Mesenchymal stem cell (in vitro differentiated cells and primary cell): ENCODE results near the gene SLC9C2.
"Not testable (repeated sequence)": the region's sequence is repeated elsewhere in the genome, so short reads cannot be mapped to it uniquely, and the experiment has no call there.

Experiments
- DNase-seq: peaks from one replicate; pipeline ENCODE4 v3.0.0-alpha.2; 2013
- H2AFZ ChIP-seq: one replicate; pipeline ENCODE4 v1.6.1; 2013; ENCODE audit warnings: low read depth, mild to moderate bottlenecking, control low read depth, inconsistent platforms, low read length, moderate library complexity
- H2AK5ac ChIP-seq: 2 replicates; pipeline ENCODE4 v1.6.1; 2013; ENCODE audit warnings: low read length, moderate library complexity, mild to moderate bottlenecking, inconsistent platforms; ENCODE audit not compliant: severe bottlenecking
- H2BK120ac ChIP-seq: one replicate; pipeline ENCODE4 v1.6.1; 2013; ENCODE audit warnings: low read depth, mild to moderate bottlenecking, inconsistent platforms, low read length, moderate library complexity
- H2BK12ac ChIP-seq, 2 experiments: one replicate each; pipeline ENCODE4 v1.6.1; 2013; ENCODE audit warnings: inconsistent platforms in 2 of 2, low read length in 2 of 2, mild to moderate bottlenecking in 2 of 2, moderate library complexity in 2 of 2, control low read depth in 1 of 2
- H2BK15ac ChIP-seq: one replicate; pipeline ENCODE4 v1.6.1; 2013; ENCODE audit warnings: mild to moderate bottlenecking, low read depth, inconsistent platforms; ENCODE audit not compliant: poor library complexity, severe bottlenecking
- H2BK5ac ChIP-seq: 2 replicates; pipeline ENCODE4 v1.6.1; 2013; ENCODE audit warnings: low read depth, mild to moderate bottlenecking, low read length, control low read depth, inconsistent platforms; ENCODE audit not compliant: poor library complexity, severe bottlenecking
- H3K14ac ChIP-seq, 2 experiments: one replicate each; pipeline ENCODE4 v1.6.1; 2013; ENCODE audit warnings: inconsistent platforms in 2 of 2, low read length in 2 of 2, control low read depth in 1 of 2, mild to moderate bottlenecking in 1 of 2, moderate library complexity in 1 of 2
- H3K18ac ChIP-seq, 2 experiments: one replicate each; pipeline ENCODE4 v1.6.1; 2013; ENCODE audit warnings: inconsistent platforms in 2 of 2, low read length in 2 of 2, control low read depth in 1 of 2, low read depth in 1 of 2, mild to moderate bottlenecking in 1 of 2
- H3K23ac ChIP-seq, 2 experiments: one replicate each; pipeline ENCODE4 v1.6.1; 2013; ENCODE audit warnings: inconsistent platforms in 2 of 2, low read length in 2 of 2, mild to moderate bottlenecking in 2 of 2, moderate library complexity in 2 of 2, control low read depth in 1 of 2
- H3K27ac ChIP-seq: 2 replicates; pipeline ENCODE4 v1.5.1; 2013; ENCODE audit warnings: mild to moderate bottlenecking, moderate library complexity, low read length, control low read depth, inconsistent platforms; ENCODE audit not compliant: poor library complexity, severe bottlenecking
- H3K27me3 ChIP-seq, 2 experiments: 2 replicates each; pipeline versions ENCODE4 v1.6.1 to v1.7.0; 2013; ENCODE audit warnings: low read length in 2 of 2, mild to moderate bottlenecking in 2 of 2, moderate library complexity in 2 of 2, control low read depth in 1 of 2, inconsistent platforms in 1 of 2; ENCODE audit not compliant: control insufficient read depth in 1 of 2, insufficient read depth in 1 of 2
- H3K36me3 ChIP-seq, 2 experiments: 2 replicates each; pipeline versions ENCODE4 v1.6.1 to v1.7.0; 2013; ENCODE audit warnings: low read length in 2 of 2, control low read depth in 1 of 2, inconsistent platforms in 1 of 2, low read depth in 1 of 2, mild to moderate bottlenecking in 1 of 2; ENCODE audit not compliant: insufficient read depth in 2 of 2, control insufficient read depth in 1 of 2
- H3K4ac ChIP-seq, 2 experiments: one replicate each; pipeline ENCODE4 v1.6.1; 2013; ENCODE audit warnings: inconsistent platforms in 2 of 2, low read length in 2 of 2, mild to moderate bottlenecking in 2 of 2, moderate library complexity in 2 of 2, control low read depth in 1 of 2, low read depth in 1 of 2
- H3K4me1 ChIP-seq: 2 replicates; pipeline ENCODE4 v1.6.1; 2013; ENCODE audit warnings: low read depth, low read length, control low read depth; ENCODE audit not compliant: control insufficient read depth, insufficient read depth
- H3K4me2 ChIP-seq: 2 replicates; pipeline ENCODE4 v1.6.1; 2013; ENCODE audit warnings: low read length, mild to moderate bottlenecking, inconsistent platforms; ENCODE audit not compliant: poor library complexity, severe bottlenecking
- H3K4me3 ChIP-seq, 2 experiments: 2 replicates each; pipeline versions ENCODE4 v1.5.1 to v1.7.0; 2013; ENCODE audit warnings: low read length in 2 of 2, mild to moderate bottlenecking in 2 of 2, control low read depth in 1 of 2, low read depth in 1 of 2; ENCODE audit not compliant: insufficient read depth in 1 of 2
- H3K79me1 ChIP-seq: replicated peaks from 2 replicates; pipeline ENCODE4 v1.6.1; 2013; ENCODE audit warnings: mild to moderate bottlenecking, control low read depth, low read length, inconsistent platforms; ENCODE audit not compliant: poor library complexity, severe bottlenecking
- H3K9ac ChIP-seq: 2 replicates; pipeline ENCODE4 v1.7.0; 2013; ENCODE audit warnings: mild to moderate bottlenecking, low read length, moderate library complexity
- H3K9me3 ChIP-seq: 2 replicates; pipeline ENCODE4 v1.7.0; 2013; ENCODE audit warnings: mild to moderate bottlenecking, low read length; ENCODE audit not compliant: control insufficient read depth
- H4K8ac ChIP-seq: one replicate; pipeline ENCODE4 v1.6.1; 2013; ENCODE audit warnings: inconsistent platforms, mild to moderate bottlenecking, low read length, moderate library complexity
- H4K91ac ChIP-seq: one replicate; pipeline ENCODE4 v1.6.1; 2013; ENCODE audit warnings: mild to moderate bottlenecking, low read length, inconsistent platforms
- WGBS: methylation state at CpG from one replicate; pipeline ENCODE4 v1.1.7; 2013; ENCODE audit warnings: mixed read lengths; 5-methylcytosine and 5-hydroxymethylcytosine counted together

SLC9C2 gene

GRCh38 chr1:173616859-173617258 lies 14.0 kb upstream of the SLC9C2 start:
- Histone ChIP-seq H3K14ac (no peak overlapping the region), H3K23ac (no peak overlapping the region), H3K4ac (no peak overlapping the region), H2AK5ac (no peak overlapping the region), H3K79me1 (no peaks in the 10 kb centered on the region), H4K91ac (no peak overlapping the region), H3K27me3 (peaks cover 0 to 3% of the 10 kb centered on the region in 2 experiments), H2BK15ac (no peak overlapping the region), H3K9me3 (peaks cover 12% of the 10 kb centered on the region), H3K18ac (no peak overlapping the region), H3K27ac (no peak overlapping the region), H2BK5ac (no peak overlapping the region), H3K9ac (no peak overlapping the region), H3K36me3 (no peaks in the 10 kb centered on the region), H2BK120ac (no peak overlapping the region), H2AFZ (no peak overlapping the region), H3K4me3 (no peak overlapping the region), H3K4me1 (no peaks in the 10 kb centered on the region), H4K8ac (no peak overlapping the region), H2BK12ac (no peak overlapping the region), H3K4me2 (no peak overlapping the region)
- WGBS = 98% methylated on average over 4 of the region's 4 CpGs
- no peak for DNase-seq

- H4K8ac ChIP-seq, H3K27ac ChIP-seq, H4K91ac ChIP-seq, H3K4me3 ChIP-seq, H2BK120ac ChIP-seq, H3K23ac ChIP-seq, H2BK12ac ChIP-seq, H3K18ac ChIP-seq, H3K4me2 ChIP-seq, H2BK5ac ChIP-seq, H3K9me3 ChIP-seq, H3K4me1 ChIP-seq, H3K14ac ChIP-seq, H3K36me3 ChIP-seq, H3K9ac ChIP-seq, H3K27me3 ChIP-seq, H3K4ac ChIP-seq, H2BK15ac ChIP-seq, H2AK5ac ChIP-seq, H3K79me1 ChIP-seq, H2AFZ ChIP-seq, DNase-seq: not testable (repeated sequence)
- WGBS = 90% methylated on average over 18 of the region's 32 CpGs
Measured at GRCh38 chr1:173613086-173613485, 10.2 kb upstream of the SLC9C2 start.

GRCh38 chr1:173608503-173609216 lies 5.8 kb upstream of the SLC9C2 start:
- Histone ChIP-seq H3K4me2 (no peak overlapping the region), H3K27me3 (no peaks in the 10 kb centered on the region), H2BK15ac (no peak overlapping the region), H3K4me1 (no peaks in the 10 kb centered on the region), H3K79me1 (no peaks in the 10 kb centered on the region), H2BK5ac (no peak overlapping the region), H3K18ac (no peak overlapping the region), H3K14ac (no peak overlapping the region), H3K27ac (no peak overlapping the region), H3K23ac (no peak overlapping the region), H3K9me3 (no peaks in the 10 kb centered on the region), H2BK120ac (no peak overlapping the region), H2BK12ac (no peak overlapping the region), H4K8ac (no peak overlapping the region), H2AK5ac (no peak overlapping the region), H3K4ac (no peak overlapping the region), H3K9ac (no peak overlapping the region), H3K4me3 (no peak overlapping the region), H4K91ac (no peak overlapping the region), H3K36me3 (no peaks in the 10 kb centered on the region), H2AFZ (no peak overlapping the region)
- DNase-seq = no peak
- WGBS = 94% methylated on average over 3 of the region's 4 CpGs

DNA sequence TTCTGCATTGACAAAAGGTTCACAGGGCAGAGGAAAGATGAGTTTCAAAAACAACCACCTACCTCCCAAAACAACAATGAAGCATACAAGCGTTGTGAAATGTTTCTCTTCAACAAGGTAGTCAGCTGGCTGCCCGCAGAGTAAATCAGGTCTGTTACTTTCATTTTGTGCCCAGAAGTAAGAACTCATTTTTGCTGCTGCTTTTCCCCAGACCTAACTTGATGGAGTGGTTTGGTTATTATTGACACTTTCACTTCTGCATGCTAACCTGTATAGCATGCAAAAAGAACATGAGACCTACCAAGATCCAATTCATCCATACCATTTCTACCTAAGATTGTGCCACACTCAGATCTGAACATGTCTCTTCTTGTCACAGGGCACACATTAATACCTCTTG lies 1.3 kb downstream of the SLC9C2 start:
- Histone ChIP-seq H3K27me3 (no peaks in the 10 kb centered on the region), H3K79me1 (no peaks in the 10 kb centered on the region)
- 100% methylated on average over 2 of the region's 2 CpGs for WGBS

More for the DNA sequence above, 1.3 kb downstream of the SLC9C2 start:
- no peak overlapping the region for H3K4ac ChIP-seq
- no peak overlapping the region for H3K4me2 ChIP-seq
- no peaks in the 10 kb centered on the region for H3K4me1 ChIP-seq
- no peak overlapping the region for H4K91ac ChIP-seq
- H4K8ac ChIP-seq = no peak overlapping the region
- no peak overlapping the region for H2BK15ac ChIP-seq
- H3K9ac ChIP-seq = no peak overlapping the region
- H3K27ac ChIP-seq = no peak overlapping the region
- no peak overlapping the region for H2BK120ac ChIP-seq
- no peak overlapping the region for H3K4me3 ChIP-seq
- H3K9me3 ChIP-seq = no peaks in the 10 kb centered on the region
- H3K14ac ChIP-seq = no peak overlapping the region
- no peaks in the 10 kb centered on the region for H3K36me3 ChIP-seq
- no peak overlapping the region for H2AFZ ChIP-seq
- H2BK5ac ChIP-seq = no peak overlapping the region
- H2BK12ac ChIP-seq = no peak overlapping the region
- H3K23ac ChIP-seq = no peak overlapping the region
- H2AK5ac ChIP-seq = no peak overlapping the region
- no peak overlapping the region for H3K18ac ChIP-seq
- DNase-seq = no peak
